HG02763 (cell line): ENCODE measurements around the gene LRRC8E.
"Not testable (repeated sequence)": the region's sequence is repeated elsewhere in the genome, so short reads cannot be mapped to it uniquely, and the experiment has no call there.

Experiments used
- ATAC-seq: cut with Tn5 transposase; IDR thresholded peaks from one replicate; pipeline ENCODE4 v1.9.1; 2021; ENCODE audit warnings: mild to moderate bottlenecking, moderate library complexity; ENCODE audit not compliant: unreplicated experiment

The LRRC8E gene

GRCh38 chr19:7883796-7884570 is 4.3 kb upstream of the LRRC8E start:
- no peak for ATAC-seq

- no peak for ATAC-seq
Observed at GRCh38 chr19:7885818-7886217, 2.5 kb upstream of the LRRC8E start.

GRCh38 chr19:7887408-7888144 is 734 bp upstream of the LRRC8E start:
- ATAC-seq, result no peak

- no peak for ATAC-seq
Observed at GRCh38 chr19:7888826-7889217, 512 bp downstream of the LRRC8E start.

GRCh38 chr19:7893362-7894101 is 5.2 kb downstream of the LRRC8E start:
- not testable (repeated sequence) for ATAC-seq

- no peak for ATAC-seq
Observed at GRCh38 chr19:7894612-7895309, 6.5 kb downstream of the LRRC8E start.

GRCh38 chr19:7895565-7895964 is 7.3 kb downstream of the LRRC8E start:
- no peak for ATAC-seq

GRCh38 chr19:7897292-7897691 is 9.0 kb downstream of the LRRC8E start:
- ATAC-seq, result no peak

- ATAC-seq, result no peak
Observed at GRCh38 chr19:7898967-7899366, 10.7 kb downstream of the LRRC8E start.

GRCh38 chr19:7899751-7900378 is 11.6 kb downstream of the LRRC8E start:
- no peak for ATAC-seq

- no peak for ATAC-seq
Observed at GRCh38 chr19:7900401-7900870, 12.1 kb downstream of the LRRC8E start.

GRCh38 chr19:7900931-7901330 is 12.6 kb downstream of the LRRC8E start:
- ATAC-seq, result no peak

GRCh38 chr19:7901337-7901736 is 13.0 kb downstream of the LRRC8E start:
- no peak for ATAC-seq

GRCh38 chr19:7902796-7903243 is 14.5 kb downstream of the LRRC8E start:
- ATAC-seq, result no peak

- peak; percentile 90 for ATAC-seq
Observed at GRCh38 chr19:7903244-7904073, 15.1 kb downstream of the LRRC8E start, which contains the start of gene MAP2K7. TSS of gene MAP2K7 (plus strand) at chr19:7903877. CDS start at chr19:7903945, 68 bp downstream.

- peak; percentile 31 for ATAC-seq
Observed at GRCh38 chr19:7904074-7905020, 16.0 kb downstream of the LRRC8E start.

GRCh38 chr19:7905268-7905667 is 17.0 kb downstream of the LRRC8E start:
- ATAC-seq, result no peak

- no peak for ATAC-seq
Observed at GRCh38 chr19:7905859-7906258, 17.5 kb downstream of the LRRC8E start.
